HG03442 (cell line): ENCODE measurements around the gene SEMA4D.
A peak's percentile ranks its signal among the peaks of the same experiment; 100 is the strongest.

Experiments used
- ATAC-seq: cut with Tn5 transposase; IDR thresholded peaks from one replicate; pipeline ENCODE4 v1.9.1; 2021; ENCODE audit warnings: mild to moderate bottlenecking, moderate library complexity; ENCODE audit not compliant: unreplicated experiment

SEMA4D gene

GRCh38 chr9:89434636-89435035 is 63.3 kb downstream of the SEMA4D start:
- no peak for ATAC-seq

GRCh38 chr9:89433826-89434225 is 64.1 kb downstream of the SEMA4D start:
- ATAC-seq: no peak

GRCh38 chr9:89432986-89433530 is 64.9 kb downstream of the SEMA4D start:
- ATAC-seq: no peak

GRCh38 chr9:89431930-89432725 is 65.8 kb downstream of the SEMA4D start:
- no peak for ATAC-seq

- ATAC-seq: no peak
These were observed 66.9 kb downstream of the SEMA4D start for GRCh38 chr9:89430995-89431394.

- ATAC-seq: no peak
These were observed 68.7 kb downstream of the SEMA4D start for GRCh38 chr9:89428901-89429890.

GRCh38 chr9:89428222-89428761 is 69.6 kb downstream of the SEMA4D start:
- ATAC-seq: no peak

GRCh38 chr9:89427621-89428221 is 70.2 kb downstream of the SEMA4D start:
- no peak for ATAC-seq

GRCh38 chr9:89426384-89426961 is 71.4 kb downstream of the SEMA4D start:
- ATAC-seq: peak; percentile 66

GRCh38 chr9:89425921-89426383 is 72.0 kb downstream of the SEMA4D start:
- no peak for ATAC-seq

- no peak for ATAC-seq
These were observed 72.7 kb downstream of the SEMA4D start for GRCh38 chr9:89425024-89425805.

- peak; percentile 19 for ATAC-seq
These were observed 75.5 kb downstream of the SEMA4D start for GRCh38 chr9:89422151-89422975.

- ATAC-seq: no peak
These were observed 76.3 kb downstream of the SEMA4D start for GRCh38 chr9:89421595-89421994.

- ATAC-seq: no peak
These were observed 77.3 kb downstream of the SEMA4D start for GRCh38 chr9:89420397-89421178.

GRCh38 chr9:89419978-89420394 is 77.9 kb downstream of the SEMA4D start:
- ATAC-seq: no peak

- peak; percentile 55 for ATAC-seq
These were observed 78.9 kb downstream of the SEMA4D start for GRCh38 chr9:89418882-89419640.

- ATAC-seq: no peak
These were observed 79.5 kb downstream of the SEMA4D start for GRCh38 chr9:89418474-89418845.
